Diencephalon (tissue), 1 donor: ENCODE measurements around the gene C19orf44. TPM values are rescaled to one million over a fixed set of nuclear protein-coding genes. Genes with fewer than 3 reads are reported as not detected.

Source experiments
- small RNA-seq: library from RNA; depleted of rRNA; stranded (forward); fragments of <200 nt; gene quantifications from one replicate; pipeline ENCODE3, GENCODE V24; 2014
- total RNA-seq: library from RNA; depleted of rRNA; stranded (reverse); fragments of >200 nt; gene quantifications from one replicate; pipeline ENCODE4 v1.2.3, GENCODE V29; 2014

The C19orf44 gene
- total RNA-seq = 6.2 TPM

GRCh38 chr19:16495982-16496612, at the start of gene C19orf44, which contains the start of gene CALR3:
Gene C19orf44 (plus strand): TSS chr19:16496394. CDS start chr19:16500793, 4,399 bp downstream.
Gene CALR3 (minus strand): TSS chr19:16496167. CDS start chr19:16496129, 38 bp downstream.

DNA sequence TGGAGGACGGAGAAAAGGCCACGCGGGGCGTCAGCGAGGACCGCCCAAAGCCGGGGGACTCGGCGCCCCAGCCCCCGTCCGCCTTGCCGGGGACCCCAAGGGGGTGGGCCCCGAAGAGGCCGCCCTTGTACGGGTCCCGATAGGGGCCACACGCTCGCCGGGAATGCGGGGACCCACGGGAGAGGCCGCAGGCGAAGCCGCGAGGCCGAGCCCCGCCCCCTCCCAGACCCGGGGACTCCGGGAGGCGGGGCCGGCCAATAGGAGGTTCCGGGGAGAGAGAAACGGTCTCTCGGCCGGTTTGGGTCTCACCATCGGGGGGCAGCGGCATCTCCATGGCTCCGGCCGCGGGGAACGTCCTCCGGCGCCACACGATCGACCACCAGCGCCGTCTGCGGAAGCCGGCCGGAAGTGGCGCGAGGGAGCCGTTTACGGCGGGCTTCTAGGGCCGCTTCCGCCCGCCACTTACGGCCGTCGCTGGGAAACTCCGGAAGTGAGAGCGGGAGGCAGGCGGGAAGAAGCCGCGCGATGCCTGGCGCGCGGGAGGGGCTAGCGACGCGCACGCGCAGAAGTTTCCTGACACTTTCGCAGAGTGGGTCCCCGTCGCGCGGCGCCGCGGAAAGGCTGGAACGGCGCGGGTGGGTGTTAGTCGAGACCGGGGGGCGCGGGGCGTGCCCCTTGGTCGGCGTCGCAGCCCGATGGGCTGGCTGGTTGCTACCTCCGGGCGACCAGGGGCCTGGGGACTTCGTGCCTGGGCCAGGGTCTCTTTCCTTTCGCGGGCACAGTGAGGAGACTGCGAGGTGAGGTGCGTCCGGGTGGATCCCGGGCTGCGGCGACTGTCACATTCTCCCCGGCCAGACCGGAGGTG, 46.1 kb downstream of the C19orf44 start, which contains the start of gene CHERP:
Gene CHERP (minus strand): TSS at position 393 of the 865 bp plus-strand sequence. CDS start 59 bp downstream, at position 334.

Small RNA genes within 50 kb of the gene (small RNA-seq; reads per million reads assigned to genes)
- gene RN7SL146P = not detected

Other genes with a start within 250 kb of the C19orf44 start
- gene KLF2, start 171.6 kb upstream of the C19orf44 start, total RNA-seq = 3.9 TPM
- gene EPS15L1, start 24.4 kb upstream of the C19orf44 start, total RNA-seq = 19.8 TPM
- not detected for gene CALR3, start 227 bp upstream of the C19orf44 start, total RNA-seq
- 10.1 TPM for gene CHERP, start 46.0 kb downstream of the C19orf44 start, total RNA-seq
- gene SLC35E1, start 76.0 kb downstream of the C19orf44 start, total RNA-seq = 38.1 TPM
- gene MED26, start 131.8 kb downstream of the C19orf44 start, total RNA-seq = 4.4 TPM
- gene SMIM7, start 163.8 kb downstream of the C19orf44 start, total RNA-seq = 63.7 TPM
- 18.0 TPM for gene TMEM38A, start 164.7 kb downstream of the C19orf44 start, total RNA-seq
- 4.8 TPM for gene NWD1, start 223.5 kb downstream of the C19orf44 start, total RNA-seq